HG02884 (cell line): ENCODE results near the gene ANXA2.

Experiments
- ATAC-seq: cut with Tn5 transposase; IDR thresholded peaks from one replicate; pipeline ENCODE4 v1.9.1; 2021; ENCODE audit warnings: mild to moderate bottlenecking, moderate library complexity; ENCODE audit not compliant: unreplicated experiment

The ANXA2 gene

GRCh38 chr15:60390231-60390630, 7.6 kb downstream of the ANXA2 start:
- ATAC-seq: no peak

- ATAC-seq: peak; percentile 76
These were observed 8.3 kb downstream of the ANXA2 start for GRCh38 chr15:60389261-60390077.

- ATAC-seq: no peak
These were observed 10.5 kb downstream of the ANXA2 start for GRCh38 chr15:60387321-60387720.

GRCh38 chr15:60386615-60387014, 11.2 kb downstream of the ANXA2 start:
- ATAC-seq: no peak

GRCh38 chr15:60385620-60386552, 11.9 kb downstream of the ANXA2 start:
- ATAC-seq: no peak

GRCh38 chr15:60384526-60385126, 13.2 kb downstream of the ANXA2 start:
- no peak for ATAC-seq

- no peak for ATAC-seq
These were observed 13.7 kb downstream of the ANXA2 start for GRCh38 chr15:60384053-60384452.

GRCh38 chr15:60382773-60383674, 14.8 kb downstream of the ANXA2 start:
- no peak for ATAC-seq

GRCh38 chr15:60381148-60381788, 16.5 kb downstream of the ANXA2 start:
- ATAC-seq: no peak

GRCh38 chr15:60379525-60380274, 18.1 kb downstream of the ANXA2 start:
- ATAC-seq: no peak

GRCh38 chr15:60379185-60379524, 18.6 kb downstream of the ANXA2 start:
- no peak for ATAC-seq

- no peak for ATAC-seq
These were observed 21.1 kb downstream of the ANXA2 start for GRCh38 chr15:60376677-60377095.

- no peak for ATAC-seq
These were observed 22.5 kb downstream of the ANXA2 start for GRCh38 chr15:60375306-60375705.

GRCh38 chr15:60374628-60375081, 23.1 kb downstream of the ANXA2 start:
- no peak for ATAC-seq

- ATAC-seq: no peak
These were observed 23.6 kb downstream of the ANXA2 start for GRCh38 chr15:60374209-60374608.

GRCh38 chr15:60373745-60374144, 24.0 kb downstream of the ANXA2 start:
- ATAC-seq: no peak

GRCh38 chr15:60373327-60373726, 24.5 kb downstream of the ANXA2 start:
- no peak for ATAC-seq

GRCh38 chr15:60372756-60373155, 25.0 kb downstream of the ANXA2 start:
- no peak for ATAC-seq

GRCh38 chr15:60372227-60372626, 25.6 kb downstream of the ANXA2 start:
- no peak for ATAC-seq
